ENCODE measurements around the gene OBSCN.

GRCh38 chr1:228263636-228264035, 55.8 kb downstream of the OBSCN start:
- TF ChIP-seq EZH2 (IDR thresholded peaks at IDR 0.05; ENCODE audit: insufficient read depth, poor library complexity, severe bottlenecking) = no peak
- no peak for TF ChIP-seq EZH2phosphoT487 (IDR thresholded peaks at IDR 0.05; ENCODE audit: insufficient read depth, low read depth)
